HUES6 (cell line): Measurements from ENCODE around the gene SRP72.
"Not testable (repeated sequence)": the region's sequence is repeated elsewhere in the genome, so short reads cannot be mapped to it uniquely, and the experiment has no call there.

Experiments
- H3K27ac ChIP-seq: 2 replicates; pipeline ENCODE4 v1.7.0; 2013; ENCODE audit warnings: low read depth, mild to moderate bottlenecking, low read length, inconsistent platforms
- H3K27me3 ChIP-seq: 2 replicates; pipeline ENCODE4 v1.6.1; 2013; ENCODE audit warnings: low read length; ENCODE audit not compliant: control insufficient read depth, insufficient read depth
- H3K36me3 ChIP-seq: 2 replicates; pipeline ENCODE4 v1.6.1; 2013; ENCODE audit warnings: low read length; ENCODE audit not compliant: control insufficient read depth, insufficient read depth
- H3K4me1 ChIP-seq: 2 replicates; pipeline ENCODE4 v1.6.1; 2013; ENCODE audit warnings: low read length; ENCODE audit not compliant: control insufficient read depth, insufficient read depth
- H3K4me3 ChIP-seq: 2 replicates; pipeline ENCODE4 v1.5.1; 2013; ENCODE audit warnings: low read depth, low read length
- H3K9ac ChIP-seq: one replicate; pipeline ENCODE4 v1.6.1; 2013; ENCODE audit warnings: mild to moderate bottlenecking, low read length
- H3K9me3 ChIP-seq: 2 replicates; pipeline ENCODE4 v1.6.1; 2013; ENCODE audit warnings: low read depth, low read length; ENCODE audit not compliant: control insufficient read depth, insufficient read depth

Gene SRP72

DNA sequence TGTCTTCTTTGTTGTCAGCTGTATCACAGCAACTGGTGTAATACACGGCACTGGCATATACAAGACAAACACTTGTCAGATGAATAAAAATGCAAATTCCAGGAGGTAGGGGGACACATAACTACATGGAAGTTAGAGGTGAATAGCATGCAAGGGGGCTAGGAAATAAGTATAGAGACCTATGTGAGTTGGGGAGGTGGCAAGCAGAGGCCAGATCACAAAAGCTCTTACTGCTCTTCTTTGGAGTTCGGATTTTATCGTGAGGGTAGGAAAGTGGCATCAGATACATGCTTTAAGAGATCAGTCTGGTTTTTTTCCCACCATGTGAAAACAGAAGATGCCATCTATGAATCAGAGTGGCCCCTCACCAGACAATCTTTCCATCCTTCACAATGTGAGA lies 2.8 kb upstream of the SRP72 start:
- no peak overlapping the region for H3K27ac ChIP-seq

DNA sequence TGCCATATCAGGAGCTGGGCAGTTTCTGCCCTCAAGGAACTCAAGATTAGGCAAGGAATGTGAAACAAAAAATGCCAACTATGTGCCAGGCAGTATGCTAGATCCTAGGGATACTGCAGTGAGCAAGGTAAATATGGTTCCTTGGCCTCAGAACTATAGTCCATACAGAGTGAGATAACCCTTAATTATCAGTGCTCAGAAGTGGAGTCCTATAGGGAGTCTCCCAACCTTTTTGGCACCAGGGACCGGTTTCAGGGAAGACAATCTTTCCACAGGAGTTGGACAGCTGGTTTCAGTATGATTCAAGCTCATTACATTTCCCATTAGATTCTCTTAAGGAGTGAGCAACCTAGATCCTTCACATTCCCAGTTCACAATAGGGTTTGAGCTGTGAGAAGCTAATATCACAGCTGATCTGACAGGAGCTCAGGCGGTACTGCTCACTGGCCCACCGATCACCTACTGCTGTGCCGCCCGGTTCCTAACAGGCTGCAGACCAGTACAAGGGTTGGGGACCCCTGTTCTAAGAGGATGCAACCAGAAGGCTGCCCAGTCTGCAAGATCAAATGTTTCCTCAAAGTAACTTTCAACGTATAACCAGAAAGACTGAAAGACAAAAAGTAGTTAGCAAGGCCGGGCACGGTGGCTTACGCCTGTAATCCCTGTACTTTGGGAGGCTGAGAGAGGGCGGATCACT lies 1.7 kb upstream of the SRP72 start:
- peak overlapping the region; percentile 18 for H3K9ac ChIP-seq
- no peak overlapping the region for H3K27ac ChIP-seq
- peaks cover 15% of the 10 kb centered on the region for H3K4me1 ChIP-seq

More for the DNA sequence above, 2.8 kb upstream of the SRP72 start:
- peaks cover 15% of the 10 kb centered on the region for H3K4me1 ChIP-seq
- no peaks in the 10 kb centered on the region for H3K27me3 ChIP-seq
- H3K36me3 ChIP-seq: peaks cover 37% of the 10 kb centered on the region
- no peaks in the 10 kb centered on the region for H3K9me3 ChIP-seq
- no peak overlapping the region for H3K4me3 ChIP-seq
- H3K9ac ChIP-seq: no peak overlapping the region

GRCh38 chr4:56466296-56466761 lies 1.1 kb upstream of the SRP72 start:
- Histone ChIP-seq H3K4me1 (peaks cover 15% of the 10 kb centered on the region), H3K4me3 (peak overlapping the region; percentile 94), H3K9ac (peak overlapping the region; percentile 88), H3K36me3 (peaks cover 35% of the 10 kb centered on the region), H3K27ac (peak overlapping the region; percentile 85; the same call in 1 of the 2 replicates)
- H3K9me3 ChIP-seq, H3K27me3 ChIP-seq: not testable (repeated sequence)

More for the DNA sequence above, 1.7 kb upstream of the SRP72 start:
- H3K4me3 ChIP-seq: peak overlapping the region; percentile 94
- no peaks in the 10 kb centered on the region for H3K9me3 ChIP-seq
- no peaks in the 10 kb centered on the region for H3K27me3 ChIP-seq
- peaks cover 35% of the 10 kb centered on the region for H3K36me3 ChIP-seq

DNA sequence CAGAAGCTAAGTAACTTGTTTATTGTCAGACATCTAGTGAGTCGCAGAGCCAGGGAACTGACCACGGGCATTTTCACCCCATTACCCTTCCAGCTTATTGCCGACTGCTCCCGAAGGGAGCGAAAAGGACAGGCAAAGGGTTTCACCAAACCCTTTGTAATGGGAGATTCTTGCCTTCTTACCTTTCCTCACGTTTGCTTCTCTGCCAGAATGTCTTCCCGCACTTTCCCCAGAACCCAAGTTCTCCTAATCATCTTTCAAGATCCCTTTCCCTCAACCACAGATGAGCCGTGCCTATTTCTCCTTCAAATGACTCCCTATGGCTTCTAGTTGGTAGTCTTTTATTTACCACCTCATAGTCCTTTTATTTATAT lies 520 bp upstream of the SRP72 start:
- peak overlapping the region; percentile 85 for H3K27ac ChIP-seq
- H3K4me1 ChIP-seq: peaks cover 15% of the 10 kb centered on the region
- no peaks in the 10 kb centered on the region for H3K27me3 ChIP-seq
- H3K36me3 ChIP-seq: peaks cover 35% of the 10 kb centered on the region
- peak overlapping the region; percentile 88 for H3K9ac ChIP-seq
- no peaks in the 10 kb centered on the region for H3K9me3 ChIP-seq
- peak overlapping the region; percentile 94 for H3K4me3 ChIP-seq

- Histone ChIP-seq H3K4me1 (peaks cover 15% of the 10 kb centered on the region), H3K27ac (peak overlapping the region; percentile 85), H3K36me3 (peaks cover 37% of the 10 kb centered on the region)
Observed at GRCh38 chr4:56468097-56468422, 643 bp downstream of the SRP72 start.

GRCh38 chr4:56469489-56470210 lies 2.2 kb downstream of the SRP72 start:
- H3K9ac ChIP-seq: no peak overlapping the region

More at GRCh38 chr4:56468097-56468422, 643 bp downstream of the SRP72 start:
- Histone ChIP-seq H3K27me3 (no peaks in the 10 kb centered on the region), H3K9me3 (no peaks in the 10 kb centered on the region), H3K9ac (peak overlapping the region; percentile 88), H3K4me3 (peak overlapping the region; percentile 94)

GRCh38 chr4:56475917-56476316 lies 8.5 kb downstream of the SRP72 start:
- Histone ChIP-seq H3K4me3 (no peak overlapping the region), H3K27me3 (no peaks in the 10 kb centered on the region), H3K27ac (no peak overlapping the region), H3K9me3 (no peaks in the 10 kb centered on the region), H3K9ac (no peak overlapping the region), H3K4me1 (no peaks in the 10 kb centered on the region), H3K36me3 (peaks cover 93% of the 10 kb centered on the region)

More at GRCh38 chr4:56469489-56470210, 2.2 kb downstream of the SRP72 start:
- H3K27me3 ChIP-seq: no peaks in the 10 kb centered on the region
- H3K9me3 ChIP-seq: no peaks in the 10 kb centered on the region
- peaks cover 15% of the 10 kb centered on the region for H3K4me1 ChIP-seq
- H3K4me3 ChIP-seq: peak overlapping the region; percentile 94; the same call in 1 of the 2 replicates
- H3K27ac ChIP-seq: no peak overlapping the region
- peaks cover 48% of the 10 kb centered on the region for H3K36me3 ChIP-seq

DNA sequence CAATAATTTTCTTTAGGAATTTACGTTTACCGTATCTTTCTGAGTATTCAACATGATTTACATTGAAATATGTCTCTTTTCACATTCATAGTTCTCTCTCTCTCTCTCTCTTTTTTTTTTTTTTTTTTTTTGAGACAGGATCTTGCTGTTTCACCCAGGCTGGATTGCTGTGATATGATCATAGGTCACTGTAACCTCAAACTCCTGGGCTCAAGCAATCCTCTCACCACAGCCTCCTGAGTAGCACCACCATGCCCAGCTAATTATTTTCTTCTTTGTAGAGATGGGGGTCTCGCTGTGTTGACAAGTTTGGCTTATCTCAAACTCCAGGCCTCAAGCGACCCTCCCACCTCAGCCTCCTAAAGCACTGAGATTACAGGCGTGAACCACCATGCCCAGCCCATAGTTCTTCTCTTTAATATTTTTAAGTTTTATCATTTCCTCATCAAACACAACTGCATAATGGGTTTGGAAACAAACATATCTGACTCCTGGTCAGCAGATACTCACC lies 9.8 kb downstream of the SRP72 start:
- Histone ChIP-seq H3K27me3 (no peaks in the 10 kb centered on the region), H3K9me3 (no peaks in the 10 kb centered on the region), H3K9ac (no peak overlapping the region), H3K4me1 (no peaks in the 10 kb centered on the region), H3K4me3 (no peak overlapping the region), H3K27ac (no peak overlapping the region), H3K36me3 (peaks cover 92% of the 10 kb centered on the region)

- Histone ChIP-seq H3K9ac (no peak overlapping the region), H3K4me3 (no peak overlapping the region), H3K9me3 (no peaks in the 10 kb centered on the region), H3K27me3 (no peaks in the 10 kb centered on the region), H3K4me1 (no peaks in the 10 kb centered on the region), H3K36me3 (peaks cover 93% of the 10 kb centered on the region), H3K27ac (no peak overlapping the region)
Observed at GRCh38 chr4:56480691-56481090, 13.3 kb downstream of the SRP72 start.

DNA sequence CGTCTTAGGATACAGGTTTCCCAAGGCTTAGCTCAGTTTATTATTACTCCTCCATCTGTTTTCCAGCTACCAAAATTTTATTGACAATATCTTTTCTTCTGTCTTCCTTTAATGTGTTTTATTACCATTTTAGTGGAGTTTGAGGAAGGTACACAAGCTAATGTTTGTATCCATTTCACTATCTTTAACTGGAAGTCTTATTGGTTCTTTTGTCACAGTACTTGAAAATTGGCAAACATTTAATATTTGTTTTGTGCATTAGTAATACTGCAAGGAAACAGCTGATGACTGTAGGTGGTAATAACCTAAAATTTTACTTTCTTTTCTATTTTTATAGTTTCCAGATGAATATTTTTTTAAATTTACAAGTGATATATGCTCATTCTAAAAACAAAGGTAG lies 28.8 kb downstream of the SRP72 start:
- Histone ChIP-seq H3K27me3 (no peaks in the 10 kb centered on the region), H3K9ac (no peak overlapping the region), H3K4me3 (no peak overlapping the region), H3K36me3 (peaks cover 80% of the 10 kb centered on the region), H3K4me1 (no peaks in the 10 kb centered on the region), H3K9me3 (no peaks in the 10 kb centered on the region), H3K27ac (no peak overlapping the region)
